H1 (cell line): ENCODE data around the gene LEFTY1. TPM values are rescaled to one million over a fixed set of nuclear protein-coding genes. Genes with fewer than 3 reads are reported as not detected.

ENCODE experiments used
- BRCA1 ChIP-seq: IDR thresholded peaks from 2 replicates; pipeline ENCODE4 v1.6.1; 2012; ENCODE audit warnings: low read depth, low read length, improper control_type of control experiment
- GABPA ChIP-seq: IDR thresholded peaks from 2 replicates; pipeline ENCODE4 v1.6.1; 2011; ENCODE audit warnings: mild to moderate bottlenecking, low read length, moderate library complexity, borderline replicate concordance; ENCODE audit not compliant: insufficient read depth
- HDAC2 ChIP-seq, 2 experiments: fragments of 300-600 bp in 1 of 2; sonication (generic) in 1 of 2; IDR thresholded peaks; 2 replicates each; pipeline ENCODE4 v1.6.1; 2011 to 2012; ENCODE audit warnings: low read depth in 2 of 2, low read length in 2 of 2, mild to moderate bottlenecking in 2 of 2, moderate library complexity in 2 of 2, borderline replicate concordance in 1 of 2, inconsistent platforms in 1 of 2
- MAFK ChIP-seq: IDR thresholded peaks from 2 replicates; pipeline ENCODE4 v1.6.1; 2012; ENCODE audit warnings: low read depth, mild to moderate bottlenecking, improper control_type of control experiment, low read length
- PHF8 ChIP-seq: fragments of 200-600 bp; sonication (generic); conservative IDR thresholded peaks from 2 replicates; pipeline ENCODE4 v1.7.1; 2012; ENCODE audit warnings: low read depth, mild to moderate bottlenecking, inconsistent platforms, low read length, moderate library complexity
- POLR2AphosphoS5 ChIP-seq: IDR thresholded peaks from 2 replicates; pipeline ENCODE4 v1.6.1; 2011; ENCODE audit warnings: low read depth, low read length
- RFX5 ChIP-seq: IDR thresholded peaks from 2 replicates; pipeline ENCODE4 v1.6.1; 2011; ENCODE audit warnings: low read depth, low read length, improper control_type of control experiment, borderline replicate concordance
- SP1 ChIP-seq: IDR thresholded peaks from 2 replicates; pipeline ENCODE4 v1.6.1; 2011; ENCODE audit warnings: low read depth, low read length
- YY1 ChIP-seq: IDR thresholded peaks from 2 replicates; pipeline ENCODE4 v1.6.1; 2011; ENCODE audit warnings: low read depth, mild to moderate bottlenecking, low read length
- polyA plus RNA-seq, 7 experiments: library from polyadenylated mRNA; depleted of rRNA in 3 of 7; stranded (reverse) in 5 of 7; unstranded in 2 of 7; fragments of >200 nt in 5 of 7; fragments of 200-250 nt in 2 of 7; gene quantifications; 1 replicate in 5 of 7; 2 replicates in 1 of 7; 4 replicates in 1 of 7; pipeline versions ENCODE4 v1.2.1 to v1.2.3, GENCODE V29; 2011 to 2013; ENCODE audit warnings: missing spikeins in 2 of 7, mixed read lengths in 2 of 7
- total RNA-seq: library from RNA; stranded (reverse); fragmentation: NEBNext Ultra II Directional; extraction: Animal tissue kit (Norgen Biotek cat#: 25700); gene quantifications from 2 replicates; pipeline ENCODE4 v1.2.1, GENCODE V29; 2021

LEFTY1 gene
- total and polyA plus RNA-seq, 2 of the 8 experiments (the other 6 are each of a cell fraction or from before 2014, with no cell fraction given): 4.5 to 11.7 TPM

GRCh38 chr1:225911191-225912130 is 22.5 kb upstream of the LEFTY1 start (continued):
- no peak for TF ChIP-seq SP1
- TF ChIP-seq YY1: peak; percentile 37; the same call in 1 of the 2 replicates
- no peak for TF ChIP-seq POLR2AphosphoS5
- TF ChIP-seq PHF8: no peak
- no peak for TF ChIP-seq BRCA1
- TF ChIP-seq MAFK: no peak
- TF ChIP-seq RFX5: no peak
- peak; percentile 67; the same call in 1 of the 2 replicates for TF ChIP-seq GABPA
- TF ChIP-seq HDAC2 (IDR thresholded peaks at IDR 0.05; ENCODE audit: borderline replicate concordance in 1 of 2, low read depth in 2 of 2, low read length in 2 of 2): peak in 1 of 2 experiments; percentile 96; a peak in 2 of 4 replicates
